Measurements from ENCODE around the gene ENPP1. TPM values are rescaled to one million over a fixed set of nuclear protein-coding genes. Genes with fewer than 3 reads are reported as not detected.

Gene ENPP1
- total RNA-seq, 1 experiment from 2014 or later: 29.7 TPM

DNA sequence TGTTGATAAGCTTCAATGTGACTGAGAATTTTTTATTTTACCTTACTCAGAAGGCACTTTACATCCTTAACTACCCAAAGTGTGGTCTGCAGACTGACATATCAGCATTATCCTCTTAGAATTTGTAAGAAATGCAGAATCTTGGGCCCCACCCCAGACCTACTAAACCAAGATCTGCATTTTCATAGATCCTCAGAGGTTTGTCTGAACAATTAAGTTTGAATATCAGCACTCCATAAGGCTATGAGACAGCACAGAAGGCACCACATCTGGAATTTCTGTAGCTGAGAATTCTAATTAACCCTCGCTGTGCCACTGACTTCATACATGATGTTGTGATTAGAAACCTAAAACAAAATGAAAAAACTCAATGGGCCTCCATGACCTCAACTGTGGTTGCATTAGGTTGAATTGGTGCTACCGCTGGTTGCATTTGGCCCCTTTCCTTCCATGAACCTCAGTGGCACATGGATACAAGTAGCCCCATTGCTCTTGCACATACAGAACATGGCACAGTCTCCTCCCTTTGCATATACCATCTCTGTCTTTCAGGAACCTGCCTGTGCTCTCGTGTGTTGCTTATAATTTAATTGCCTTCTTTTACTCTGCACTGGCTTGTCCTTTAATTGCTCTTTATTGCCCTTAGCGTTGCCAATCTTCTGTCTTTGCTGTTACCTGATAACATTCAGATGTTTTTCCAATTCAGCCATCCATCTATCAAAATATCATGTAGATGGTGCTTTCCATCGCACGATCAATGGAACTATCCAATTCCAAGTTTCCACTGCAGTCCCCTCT is 13.4 kb downstream of the ENPP1 start (continued):
- TF ChIP-seq, protein P1, sequence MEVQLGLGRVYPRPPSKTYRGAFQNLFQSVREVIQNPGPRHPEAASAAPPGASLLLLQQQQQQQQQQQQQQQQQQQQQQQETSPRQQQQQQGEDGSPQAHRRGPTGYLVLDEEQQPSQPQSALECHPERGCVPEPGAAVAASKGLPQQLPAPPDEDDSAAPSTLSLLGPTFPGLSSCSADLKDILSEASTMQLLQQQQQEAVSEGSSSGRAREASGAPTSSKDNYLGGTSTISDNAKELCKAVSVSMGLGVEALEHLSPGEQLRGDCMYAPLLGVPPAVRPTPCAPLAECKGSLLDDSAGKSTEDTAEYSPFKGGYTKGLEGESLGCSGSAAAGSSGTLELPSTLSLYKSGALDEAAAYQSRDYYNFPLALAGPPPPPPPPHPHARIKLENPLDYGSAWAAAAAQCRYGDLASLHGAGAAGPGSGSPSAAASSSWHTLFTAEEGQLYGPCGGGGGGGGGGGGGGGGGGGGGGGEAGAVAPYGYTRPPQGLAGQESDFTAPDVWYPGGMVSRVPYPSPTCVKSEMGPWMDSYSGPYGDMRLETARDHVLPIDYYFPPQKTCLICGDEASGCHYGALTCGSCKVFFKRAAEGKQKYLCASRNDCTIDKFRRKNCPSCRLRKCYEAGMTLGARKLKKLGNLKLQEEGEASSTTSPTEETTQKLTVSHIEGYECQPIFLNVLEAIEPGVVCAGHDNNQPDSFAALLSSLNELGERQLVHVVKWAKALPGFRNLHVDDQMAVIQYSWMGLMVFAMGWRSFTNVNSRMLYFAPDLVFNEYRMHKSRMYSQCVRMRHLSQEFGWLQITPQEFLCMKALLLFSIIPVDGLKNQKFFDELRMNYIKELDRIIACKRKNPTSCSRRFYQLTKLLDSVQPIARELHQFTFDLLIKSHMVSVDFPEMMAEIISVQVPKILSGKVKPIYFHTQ (CRISPR knock-in tag; IDR thresholded peaks at IDR 0.05): no peak

DNA sequence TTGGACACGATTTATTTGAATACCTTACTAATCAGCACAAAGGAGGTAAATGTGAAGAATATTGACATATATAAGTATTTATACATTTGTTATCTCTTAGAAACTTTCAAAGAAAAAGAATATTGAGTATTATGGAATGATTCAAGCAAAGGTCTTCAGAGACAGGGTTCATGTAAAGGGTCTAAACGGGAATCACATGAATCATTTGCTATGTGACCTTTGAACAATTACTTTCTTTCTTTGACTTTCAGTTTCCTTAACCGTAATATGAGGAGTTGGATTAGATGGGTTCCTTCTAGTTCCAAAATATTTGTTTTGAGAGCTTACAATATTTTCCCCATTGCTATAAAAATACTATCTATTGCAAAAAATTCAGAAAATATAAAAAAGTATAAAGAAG is 14.3 kb downstream of the ENPP1 start:
- peaks cover 3% of the 10 kb centered on the region; the same call in 1 of the 2 replicates for H3K36me3 Mint-ChIP-seq
- ATAC-seq (no peak), DNase-seq (ENCODE audit: low spot score) (no peak)
- no peak for TF ChIP-seq ZNF232 (CRISPR knock-in tag; IDR thresholded peaks at IDR 0.05)
- TF ChIP-seq, protein P2, sequence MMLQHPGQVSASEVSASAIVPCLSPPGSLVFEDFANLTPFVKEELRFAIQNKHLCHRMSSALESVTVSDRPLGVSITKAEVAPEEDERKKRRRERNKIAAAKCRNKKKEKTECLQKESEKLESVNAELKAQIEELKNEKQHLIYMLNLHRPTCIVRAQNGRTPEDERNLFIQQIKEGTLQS (CRISPR knock-in tag; conservative IDR thresholded peaks at IDR 0.05): no peak
- no peak for TF ChIP-seq CBFB (CRISPR knock-in tag; IDR thresholded peaks at IDR 0.05; ENCODE audit: low read depth)
- TF ChIP-seq NFE2L1 (CRISPR knock-in tag; IDR thresholded peaks at IDR 0.05): no peak
- no peak for TF ChIP-seq ATF1 (CRISPR knock-in tag; IDR thresholded peaks at IDR 0.05)
- TF ChIP-seq, protein P3, sequence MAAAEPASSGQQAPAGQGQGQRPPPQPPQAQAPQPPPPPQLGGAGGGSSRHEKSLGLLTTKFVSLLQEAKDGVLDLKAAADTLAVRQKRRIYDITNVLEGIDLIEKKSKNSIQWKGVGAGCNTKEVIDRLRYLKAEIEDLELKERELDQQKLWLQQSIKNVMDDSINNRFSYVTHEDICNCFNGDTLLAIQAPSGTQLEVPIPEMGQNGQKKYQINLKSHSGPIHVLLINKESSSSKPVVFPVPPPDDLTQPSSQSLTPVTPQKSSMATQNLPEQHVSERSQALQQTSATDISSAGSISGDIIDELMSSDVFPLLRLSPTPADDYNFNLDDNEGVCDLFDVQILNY (CRISPR knock-in tag; IDR thresholded peaks at IDR 0.05): no peak
- TF ChIP-seq, protein P4, sequence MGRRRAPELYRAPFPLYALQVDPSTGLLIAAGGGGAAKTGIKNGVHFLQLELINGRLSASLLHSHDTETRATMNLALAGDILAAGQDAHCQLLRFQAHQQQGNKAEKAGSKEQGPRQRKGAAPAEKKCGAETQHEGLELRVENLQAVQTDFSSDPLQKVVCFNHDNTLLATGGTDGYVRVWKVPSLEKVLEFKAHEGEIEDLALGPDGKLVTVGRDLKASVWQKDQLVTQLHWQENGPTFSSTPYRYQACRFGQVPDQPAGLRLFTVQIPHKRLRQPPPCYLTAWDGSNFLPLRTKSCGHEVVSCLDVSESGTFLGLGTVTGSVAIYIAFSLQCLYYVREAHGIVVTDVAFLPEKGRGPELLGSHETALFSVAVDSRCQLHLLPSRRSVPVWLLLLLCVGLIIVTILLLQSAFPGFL (CRISPR knock-in tag; IDR thresholded peaks at IDR 0.05; ENCODE audit: borderline replicate concordance): no peak
- TF ChIP-seq NFYB (CRISPR knock-in tag; conservative IDR thresholded peaks at IDR 0.05; ENCODE audit: low read depth): no peak
- TF ChIP-seq, protein P1 (CRISPR knock-in tag; IDR thresholded peaks at IDR 0.05): no peak
- TF ChIP-seq, protein P5, sequence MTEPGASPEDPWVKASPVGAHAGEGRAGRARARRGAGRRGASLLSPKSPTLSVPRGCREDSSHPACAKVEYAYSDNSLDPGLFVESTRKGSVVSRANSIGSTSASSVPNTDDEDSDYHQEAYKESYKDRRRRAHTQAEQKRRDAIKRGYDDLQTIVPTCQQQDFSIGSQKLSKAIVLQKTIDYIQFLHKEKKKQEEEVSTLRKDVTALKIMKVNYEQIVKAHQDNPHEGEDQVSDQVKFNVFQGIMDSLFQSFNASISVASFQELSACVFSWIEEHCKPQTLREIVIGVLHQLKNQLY (CRISPR knock-in tag; IDR thresholded peaks at IDR 0.05): no peak
- no peak for TF ChIP-seq HMGA2 (CRISPR knock-in tag; IDR thresholded peaks at IDR 0.05)
- TF ChIP-seq EMX1 (CRISPR knock-in tag; IDR thresholded peaks at IDR 0.05): no peak
- no peak for TF ChIP-seq ZNF423 (CRISPR knock-in tag; IDR thresholded peaks at IDR 0.05)
- ChIA-PET CTCF (no interaction called here), POLR2A (no interaction called here)
- no peak overlapping the region for H3K27ac Mint-ChIP-seq
- no peak overlapping the region for H3K4me3 Mint-ChIP-seq
- H3K4me1 Mint-ChIP-seq: peaks cover 3% of the 10 kb centered on the region; the same call in 1 of the 2 replicates
- H3K9me3 Mint-ChIP-seq: no peaks in the 10 kb centered on the region
- no peaks in the 10 kb centered on the region for H3K27me3 Mint-ChIP-seq (ENCODE audit: low read depth)

Data from WTC11 (cell line).